MCF 10A (cell line): ENCODE data around the gene APBB2. TPM values are rescaled to one million over a fixed set of nuclear protein-coding genes. Genes with fewer than 3 reads are reported as not detected.

Source experiments
- BruUV-seq: library from RNA; stranded (reverse); fragments of 400-500 nt; replicated peaks from 2 replicates; lab custom pipeline; 2021; lab: Mats Ljungman, UMichigan
- CTCF ChIA-PET: fragments of 300-600 bp; sonication (Branson Sonifier 250); formaldehyde crosslinking; extraction: SDS; loops from one replicate; lab custom pipeline; 2021; ENCODE audit warnings: antibody characterized with exemption, inconsistent platforms; lab: Yijun Ruan, JAX
- POLR2A ChIA-PET: fragments of 300-600, 350-650 bp; sonication (Branson Sonifier 250); formaldehyde crosslinking; extraction: SDS; loops from one replicate; lab custom pipeline; 2020; ENCODE audit warnings: antibody characterized with exemption, inconsistent platforms; lab: Yijun Ruan, JAX
- DNase-seq: peaks from one replicate; pipeline ENCODE4 v3.0.0-alpha.2; 2018; ENCODE audit not compliant: unreplicated experiment
- H3K27ac Mint-ChIP-seq: one replicate; pipeline ENCODE4 v1.8.0; 2022; ENCODE audit warnings: mild to moderate bottlenecking, low read depth, mixed read lengths; ENCODE audit not compliant: unreplicated experiment
- H3K27me3 Mint-ChIP-seq: one replicate; pipeline ENCODE4 v1.8.0; 2022; ENCODE audit warnings: mixed read lengths; ENCODE audit not compliant: insufficient read depth, unreplicated experiment
- H3K36me3 Mint-ChIP-seq: one replicate; pipeline ENCODE4 v1.8.0; 2022; ENCODE audit warnings: mild to moderate bottlenecking, moderate library complexity, mixed read lengths; ENCODE audit not compliant: insufficient read depth, unreplicated experiment
- H3K4me1 Mint-ChIP-seq: one replicate; pipeline ENCODE4 v1.8.0; 2022; ENCODE audit warnings: mixed read lengths; ENCODE audit not compliant: insufficient read depth, unreplicated experiment
- H3K4me3 Mint-ChIP-seq: one replicate; pipeline ENCODE4 v1.8.0; 2022; ENCODE audit warnings: mild to moderate bottlenecking, moderate library complexity, mixed read lengths; ENCODE audit not compliant: unreplicated experiment
- H3K9me3 Mint-ChIP-seq: one replicate; pipeline ENCODE4 v1.8.0; 2022; ENCODE audit warnings: mixed read lengths; ENCODE audit not compliant: unreplicated experiment
- intact Hi-C: fragments of 100-400 bp; cut with micrococcal nuclease; formaldehyde crosslinking; loops from 2 replicates; pipeline ENCODE4 v1.14.1; 2022
- total RNA-seq: library from RNA; stranded (reverse); gene quantifications from 2 replicates; pipeline ENCODE4 v1.2.3, GENCODE V29; 2022
- TF ChIP-seq, protein P1 (sequence below): fragments of 200-600 bp; IDR thresholded peaks from one replicate; pipeline ENCODE4 v1.8.0; 2022; ENCODE audit warnings: antibody characterized with exemption, mild to moderate bottlenecking; ENCODE audit not compliant: unreplicated experiment

APBB2 gene
- total RNA-seq, 1 experiment from 2014 or later: 201 TPM

DNA sequence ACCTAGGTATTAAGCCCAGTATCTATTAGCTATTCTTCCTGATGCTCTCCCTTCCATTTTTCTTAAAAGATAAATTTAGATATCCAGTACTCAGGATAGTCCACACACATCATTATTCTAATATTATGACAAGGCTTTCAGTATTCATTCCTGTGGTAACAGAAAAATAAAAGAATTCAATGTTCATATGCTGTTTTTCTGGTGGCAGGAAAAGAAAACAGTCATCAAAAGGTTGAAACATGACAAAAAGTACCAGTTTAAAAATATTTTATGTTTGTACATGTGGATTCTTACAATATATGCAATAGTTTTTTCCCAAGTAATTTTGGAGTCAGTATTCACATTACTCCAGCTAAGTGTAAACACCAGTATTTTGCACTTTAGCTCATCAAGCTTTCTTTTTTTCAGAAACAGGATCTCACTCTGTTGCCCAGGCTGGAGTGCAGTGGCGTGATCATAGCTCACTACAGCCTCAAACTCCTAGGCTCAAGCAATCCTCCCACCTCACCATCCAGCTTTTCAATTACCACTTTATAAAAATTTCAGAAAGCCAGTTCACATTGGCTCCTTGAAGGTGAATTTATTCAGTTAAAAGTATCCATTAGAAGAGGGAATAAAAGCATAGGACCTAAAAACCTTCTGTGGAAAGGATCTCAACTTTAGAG is 2.3 kb downstream of the APBB2 start:
- Mint-ChIP-seq H3K27ac (peak overlapping the region; percentile 97), H3K36me3 (peaks cover 20% of the 10 kb centered on the region), H3K4me1 (peaks cover 34% of the 10 kb centered on the region), H3K9me3 (no peaks in the 10 kb centered on the region), H3K27me3 (no peaks in the 10 kb centered on the region), H3K4me3 (peak overlapping the region; percentile 98)
- BruUV-seq: no TSS peak
- ChIA-PET POLR2A (interaction anchor here (0.6 to 9.4 kb wide), 27 partner anchors 8 to 283 kb away, joined by 3 to 113 read pairs (median 7); no protein-coding TSS in a partner anchor), CTCF (interaction anchor here (0.6 to 4.2 kb wide), 45 partner anchors 8 to 1695 kb away, joined by 3 to 31 read pairs (median 5); no protein-coding TSS in a partner anchor)
- TF ChIP-seq, protein P1, sequence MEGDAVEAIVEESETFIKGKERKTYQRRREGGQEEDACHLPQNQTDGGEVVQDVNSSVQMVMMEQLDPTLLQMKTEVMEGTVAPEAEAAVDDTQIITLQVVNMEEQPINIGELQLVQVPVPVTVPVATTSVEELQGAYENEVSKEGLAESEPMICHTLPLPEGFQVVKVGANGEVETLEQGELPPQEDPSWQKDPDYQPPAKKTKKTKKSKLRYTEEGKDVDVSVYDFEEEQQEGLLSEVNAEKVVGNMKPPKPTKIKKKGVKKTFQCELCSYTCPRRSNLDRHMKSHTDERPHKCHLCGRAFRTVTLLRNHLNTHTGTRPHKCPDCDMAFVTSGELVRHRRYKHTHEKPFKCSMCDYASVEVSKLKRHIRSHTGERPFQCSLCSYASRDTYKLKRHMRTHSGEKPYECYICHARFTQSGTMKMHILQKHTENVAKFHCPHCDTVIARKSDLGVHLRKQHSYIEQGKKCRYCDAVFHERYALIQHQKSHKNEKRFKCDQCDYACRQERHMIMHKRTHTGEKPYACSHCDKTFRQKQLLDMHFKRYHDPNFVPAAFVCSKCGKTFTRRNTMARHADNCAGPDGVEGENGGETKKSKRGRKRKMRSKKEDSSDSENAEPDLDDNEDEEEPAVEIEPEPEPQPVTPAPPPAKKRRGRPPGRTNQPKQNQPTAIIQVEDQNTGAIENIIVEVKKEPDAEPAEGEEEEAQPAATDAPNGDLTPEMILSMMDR: no peak
- intact Hi-C loops: loop anchor here (1.0 to 5.0 kb wide), 6 partner anchors 35 to 236 kb away; no protein-coding TSS in a partner anchor
- DNase-seq: no peak

DNA sequence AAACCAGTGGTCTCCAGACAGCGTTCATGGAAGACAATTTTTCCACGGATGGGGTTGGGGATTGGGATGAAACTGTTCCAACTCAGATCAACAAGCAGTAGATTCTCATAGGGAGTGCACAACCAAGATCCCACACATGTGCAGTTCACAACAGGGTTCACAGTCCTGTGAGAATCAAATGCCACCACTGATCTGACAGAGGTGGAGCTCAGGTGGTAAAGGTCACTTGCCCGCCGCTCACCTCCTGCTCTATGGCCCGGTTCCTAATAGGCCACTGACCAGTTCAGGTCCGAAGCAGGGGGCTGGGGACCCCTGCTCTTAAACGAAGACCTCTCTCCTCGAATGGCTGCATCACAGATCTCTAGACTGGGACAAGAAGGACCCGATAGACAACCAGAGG is 4.4 kb downstream of the APBB2 start:
- ChIA-PET CTCF (interaction anchor here (0.6 kb wide), 1 partner anchor 233 kb away, joined by 3 read pairs; no protein-coding TSS in a partner anchor), POLR2A (interaction anchor here (1.1 to 9.4 kb wide), 4 partner anchors 29 to 87 kb away, joined by 5 to 113 read pairs (median 34); no protein-coding TSS in a partner anchor)
- Mint-ChIP-seq H3K36me3 (peaks cover 25% of the 10 kb centered on the region), H3K9me3 (no peaks in the 10 kb centered on the region), H3K4me3 (no peak overlapping the region), H3K27me3 (no peaks in the 10 kb centered on the region), H3K27ac (no peak overlapping the region), H3K4me1 (peaks cover 44% of the 10 kb centered on the region)
- BruUV-seq: no TSS peak
- TF ChIP-seq, protein P1: no peak
- no peak for DNase-seq
- intact Hi-C loops: loop anchor here (5.0 kb wide), 1 partner anchor 158 kb away; no protein-coding TSS in a partner anchor

DNA sequence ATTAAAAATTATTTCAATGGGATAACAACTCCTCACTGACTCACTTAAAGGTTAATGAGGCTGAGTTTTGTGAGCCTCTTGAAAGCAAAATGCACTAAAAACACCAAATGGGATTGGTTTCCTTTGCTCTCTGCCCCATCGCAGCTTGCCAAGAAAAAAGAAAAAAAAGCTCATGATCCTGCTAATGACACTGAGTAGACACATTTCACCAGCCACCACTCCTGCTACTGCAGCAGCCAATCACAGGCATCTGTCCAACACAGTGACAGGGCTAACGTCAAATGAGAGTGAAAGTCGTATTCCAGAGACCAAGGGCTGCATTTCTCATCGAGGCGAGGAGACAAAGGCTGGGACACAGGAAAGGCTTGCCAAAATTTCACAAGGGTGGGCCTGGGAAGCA is 5.2 kb downstream of the APBB2 start:
- Mint-ChIP-seq H3K9me3 (no peaks in the 10 kb centered on the region), H3K27me3 (no peaks in the 10 kb centered on the region), H3K4me1 (peaks cover 51% of the 10 kb centered on the region), H3K4me3 (no peak overlapping the region), H3K36me3 (peaks cover 27% of the 10 kb centered on the region), H3K27ac (peak overlapping the region; percentile 52)
- ChIA-PET CTCF (interaction anchor here (0.6 to 1.8 kb wide), 2 partner anchors 14 to 285 kb away, joined by 3 to 6 read pairs; no protein-coding TSS in a partner anchor), POLR2A (interaction anchor here (0.6 to 9.4 kb wide), 11 partner anchors 9 to 233 kb away, joined by 3 to 113 read pairs (median 4); no protein-coding TSS in a partner anchor)
- BruUV-seq: no TSS peak
- TF ChIP-seq, protein P1: no peak
- intact Hi-C loops: no loop called here
- DNase-seq: peak; percentile 46

DNA sequence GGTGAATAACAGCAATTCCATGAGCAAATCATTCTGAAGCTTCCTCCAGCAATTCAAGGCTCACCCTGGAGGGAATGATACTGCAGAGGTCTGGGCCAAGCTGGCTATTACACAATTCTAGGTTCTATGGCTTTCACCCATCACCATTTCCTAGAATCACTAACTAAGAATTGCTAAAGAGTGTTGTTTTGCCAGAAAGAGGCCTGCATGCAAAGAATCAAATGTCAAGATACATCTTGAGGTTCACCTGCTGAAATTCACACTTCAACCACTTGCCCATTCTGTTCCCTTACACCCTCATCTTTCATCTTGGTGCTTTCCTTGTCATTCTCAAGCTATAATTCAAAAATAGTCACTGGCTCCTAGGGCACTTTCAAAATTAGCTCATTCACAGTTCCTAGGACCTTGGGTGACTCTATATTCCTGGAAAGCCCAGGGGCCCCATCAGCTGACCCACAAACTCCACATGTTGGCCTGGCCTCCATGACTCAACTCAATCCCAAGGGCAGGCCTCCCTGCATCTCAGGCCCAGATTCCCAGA is 7.0 kb downstream of the APBB2 start:
- H3K27me3 Mint-ChIP-seq: no peaks in the 10 kb centered on the region
- H3K4me1 Mint-ChIP-seq: peaks cover 68% of the 10 kb centered on the region
- POLR2A ChIA-PET: interaction anchor here (0.6 to 9.4 kb wide), 10 partner anchors 10 to 209 kb away, joined by 3 to 113 read pairs (median 3); no protein-coding TSS in a partner anchor
- H3K9me3 Mint-ChIP-seq: no peaks in the 10 kb centered on the region
- intact Hi-C loops: no loop called here
- peak overlapping the region; percentile 12 for H3K4me3 Mint-ChIP-seq
- BruUV-seq: no TSS peak
- H3K27ac Mint-ChIP-seq: peak overlapping the region; percentile 52
- peaks cover 29% of the 10 kb centered on the region for H3K36me3 Mint-ChIP-seq
- TF ChIP-seq, protein P1: no peak
- DNase-seq: peak; percentile 71
- CTCF ChIA-PET: interaction anchor here (0.9 to 1.8 kb wide), 5 partner anchors 36 to 310 kb away, joined by 3 to 6 read pairs (median 3); no protein-coding TSS in a partner anchor
